Measurements from ENCODE around the gene UBAP2. TPM values are rescaled to one million over a fixed set of nuclear protein-coding genes. Genes with fewer than 3 reads are reported as not detected.

UBAP2 gene
- total and polyA plus RNA-seq, 4 donors: 25.3 to 34.4 (median 30.4) TPM

DNA sequence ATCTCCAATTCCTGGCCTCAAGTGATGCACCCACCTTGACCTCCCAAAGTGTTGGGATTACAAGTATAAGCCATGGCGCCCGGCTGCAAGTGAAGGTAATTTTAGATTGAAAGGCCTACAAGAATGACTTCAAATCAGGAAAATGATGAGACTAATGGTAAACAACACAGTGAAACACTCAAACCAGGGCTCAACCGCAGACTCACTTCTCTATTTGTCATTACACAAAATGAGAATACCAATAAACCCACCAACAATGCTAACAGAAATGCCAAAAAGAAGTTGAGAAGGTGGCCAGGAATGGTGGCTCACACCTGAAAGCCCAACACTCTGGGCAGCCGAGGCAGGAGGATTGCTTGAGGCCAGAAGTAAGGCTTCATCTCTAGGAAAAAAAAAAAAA lies 92.1 kb downstream of the UBAP2 start:
- WGBS (ENCODE audit: insufficient coverage): 90% methylated on average over 1 of the region's 4 CpGs
- Histone ChIP-seq H3K27ac (ENCODE audit: low read depth, low read length) (no peak overlapping the region), H3K4me3 (ENCODE audit: low read depth, low read length) (no peak overlapping the region), H3K27me3 (ENCODE audit: control insufficient read depth, insufficient read depth, low read length) (no peaks in the 10 kb centered on the region), H3K36me3 (ENCODE audit: control insufficient read depth, insufficient read depth, low read length) (peaks cover 28% of the 10 kb centered on the region), H3K9me3 (ENCODE audit: control insufficient read depth, insufficient read depth, low read length) (no peaks in the 10 kb centered on the region), H3K4me1 (ENCODE audit: control insufficient read depth, insufficient read depth, low read length) (no peaks in the 10 kb centered on the region)
- no peak for DNase-seq (ENCODE audit: low read depth in 4 of 6, low spot score in 6 of 6)

DNA sequence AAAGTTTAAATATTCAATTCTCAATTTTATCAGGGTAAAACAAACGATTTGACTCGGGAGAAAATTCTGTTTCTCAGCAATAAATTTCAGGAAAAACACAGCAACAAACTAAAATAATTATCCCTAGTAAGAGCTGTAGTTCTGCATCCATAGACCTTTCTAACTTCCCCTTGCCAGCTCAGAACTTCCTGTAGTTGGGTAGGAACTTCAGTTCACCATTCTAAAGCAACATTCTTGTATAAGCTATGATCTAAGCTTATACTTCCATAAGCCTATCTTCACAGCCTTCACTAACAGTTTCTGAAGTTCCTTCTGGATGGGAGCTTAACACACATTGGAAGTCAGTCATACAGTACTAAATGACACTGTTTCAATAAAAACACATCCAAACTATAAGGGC lies 96.6 kb downstream of the UBAP2 start:
- no peaks in the 10 kb centered on the region for H3K27me3 ChIP-seq (ENCODE audit: control insufficient read depth, insufficient read depth, low read length)
- H3K36me3 ChIP-seq (ENCODE audit: control insufficient read depth, insufficient read depth, low read length): peaks cover 23% of the 10 kb centered on the region
- H3K4me1 ChIP-seq (ENCODE audit: control insufficient read depth, insufficient read depth, low read length): no peaks in the 10 kb centered on the region
- no peak overlapping the region for H3K4me3 ChIP-seq (ENCODE audit: low read depth, low read length)
- no peaks in the 10 kb centered on the region for H3K9me3 ChIP-seq (ENCODE audit: control insufficient read depth, insufficient read depth, low read length)
- WGBS (ENCODE audit: insufficient coverage): no CpG with 5 or more reads among the region's 2 CpGs
- no peak overlapping the region for H3K27ac ChIP-seq (ENCODE audit: low read depth, low read length)
- no peak for DNase-seq (ENCODE audit: low read depth in 4 of 6, low spot score in 6 of 6)

DNA sequence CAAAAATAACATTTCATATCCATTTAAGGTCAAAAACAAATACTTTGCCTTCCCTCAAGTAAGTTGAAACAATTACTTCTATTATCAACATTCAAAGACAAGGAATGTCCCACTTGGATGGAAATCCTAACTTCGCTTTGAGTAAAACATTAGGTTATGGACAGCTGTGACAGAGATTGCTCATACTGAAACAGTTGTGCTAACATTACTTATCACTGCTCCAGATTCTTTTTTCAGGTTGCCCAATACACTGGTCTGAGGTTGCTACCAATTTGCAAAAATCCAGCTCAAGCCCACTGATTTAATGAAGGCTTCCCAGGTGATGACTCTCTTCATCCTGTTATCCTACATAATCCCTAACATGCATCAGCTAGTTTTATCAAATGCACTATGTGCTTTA lies 98.3 kb downstream of the UBAP2 start:
- WGBS (ENCODE audit: insufficient coverage): no CpG with 5 or more reads among the region's 1 CpG
- no peak for DNase-seq (ENCODE audit: low read depth in 4 of 6, low spot score in 6 of 6)
- no peaks in the 10 kb centered on the region for H3K9me3 ChIP-seq (ENCODE audit: control insufficient read depth, insufficient read depth, low read length)
- no peaks in the 10 kb centered on the region for H3K27me3 ChIP-seq (ENCODE audit: control insufficient read depth, insufficient read depth, low read length)
- peaks cover 14% of the 10 kb centered on the region for H3K36me3 ChIP-seq (ENCODE audit: control insufficient read depth, insufficient read depth, low read length)
- no peak overlapping the region for H3K27ac ChIP-seq (ENCODE audit: low read depth, low read length)
- H3K4me1 ChIP-seq (ENCODE audit: control insufficient read depth, insufficient read depth, low read length): no peaks in the 10 kb centered on the region
- H3K4me3 ChIP-seq (ENCODE audit: low read depth, low read length): no peak overlapping the region

DNA sequence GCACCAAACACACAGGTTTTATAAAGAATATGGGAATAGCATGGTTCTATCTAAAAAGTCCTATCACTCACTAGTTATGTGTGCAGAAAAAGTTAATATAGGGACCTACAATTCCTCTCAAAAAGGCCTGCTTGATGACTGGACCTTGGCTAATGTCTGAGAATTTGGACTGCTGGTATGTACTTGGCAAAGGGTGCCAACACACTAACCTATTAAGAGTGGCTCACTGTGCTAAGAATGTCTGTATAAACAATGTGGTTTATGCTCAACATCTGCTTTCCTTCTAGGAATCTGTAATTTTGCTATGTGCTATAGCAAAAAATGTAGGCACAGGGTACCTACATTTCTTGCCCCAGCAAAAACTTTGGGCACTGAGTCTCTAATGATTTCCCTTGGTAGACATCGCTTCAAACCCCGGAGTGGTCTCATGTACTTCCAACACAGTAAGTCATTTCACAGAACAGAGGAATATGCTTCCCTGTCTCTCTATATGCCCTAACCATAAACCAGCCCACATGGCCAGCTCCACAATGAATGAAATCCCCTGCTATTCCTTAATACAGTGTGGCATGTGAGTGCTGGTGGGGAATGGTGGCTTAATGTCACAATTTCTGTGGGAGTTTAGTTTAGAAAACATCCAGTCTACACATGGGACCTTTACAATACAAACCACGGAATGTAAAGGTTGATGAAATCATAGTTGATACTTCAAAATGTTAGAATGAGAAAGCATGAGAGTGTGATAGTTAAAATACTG lies 101.7 kb downstream of the UBAP2 start:
- 86% methylated on average over 3 of the region's 3 CpGs for WGBS (ENCODE audit: insufficient coverage)
- Histone ChIP-seq H3K4me3 (ENCODE audit: low read depth, low read length) (no peak overlapping the region), H3K36me3 (ENCODE audit: control insufficient read depth, insufficient read depth, low read length) (peaks cover 23% of the 10 kb centered on the region), H3K4me1 (ENCODE audit: control insufficient read depth, insufficient read depth, low read length) (no peaks in the 10 kb centered on the region), H3K27ac (ENCODE audit: low read depth, low read length) (no peak overlapping the region), H3K9me3 (ENCODE audit: control insufficient read depth, insufficient read depth, low read length) (no peaks in the 10 kb centered on the region), H3K27me3 (ENCODE audit: control insufficient read depth, insufficient read depth, low read length) (no peaks in the 10 kb centered on the region)
- no peak for DNase-seq (ENCODE audit: low read depth in 4 of 6, low spot score in 6 of 6)

DNA sequence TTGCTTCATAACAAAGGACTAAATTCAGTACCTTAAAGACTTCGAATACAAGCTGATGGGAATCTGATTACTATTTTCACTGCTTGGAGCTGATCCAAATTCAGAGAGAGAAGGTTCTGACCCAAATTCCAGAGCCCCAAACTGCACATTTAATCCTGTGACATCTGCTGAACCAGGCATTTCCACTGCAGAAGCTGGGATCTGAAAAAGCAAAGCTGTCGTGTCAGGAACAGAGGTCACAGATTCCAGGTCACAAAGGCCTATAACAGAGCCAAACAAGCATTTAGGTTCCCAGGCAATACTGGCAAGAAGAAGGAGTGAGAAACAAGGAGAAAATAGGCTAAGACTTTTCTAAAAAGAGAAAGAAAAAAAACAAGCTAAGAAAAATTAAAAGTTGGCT lies 105.3 kb downstream of the UBAP2 start:
- DNase-seq (ENCODE audit: low read depth in 4 of 6, low spot score in 6 of 6): no peak
- WGBS (ENCODE audit: insufficient coverage): 73% methylated on average over 2 of the region's 2 CpGs
- H3K27ac ChIP-seq (ENCODE audit: low read depth, low read length): no peak overlapping the region
- H3K36me3 ChIP-seq (ENCODE audit: control insufficient read depth, insufficient read depth, low read length): peaks cover 39% of the 10 kb centered on the region
- H3K4me1 ChIP-seq (ENCODE audit: control insufficient read depth, insufficient read depth, low read length): no peaks in the 10 kb centered on the region
- H3K4me3 ChIP-seq (ENCODE audit: low read depth, low read length): no peak overlapping the region
- H3K9me3 ChIP-seq (ENCODE audit: control insufficient read depth, insufficient read depth, low read length): no peaks in the 10 kb centered on the region
- no peaks in the 10 kb centered on the region for H3K27me3 ChIP-seq (ENCODE audit: control insufficient read depth, insufficient read depth, low read length)

DNA sequence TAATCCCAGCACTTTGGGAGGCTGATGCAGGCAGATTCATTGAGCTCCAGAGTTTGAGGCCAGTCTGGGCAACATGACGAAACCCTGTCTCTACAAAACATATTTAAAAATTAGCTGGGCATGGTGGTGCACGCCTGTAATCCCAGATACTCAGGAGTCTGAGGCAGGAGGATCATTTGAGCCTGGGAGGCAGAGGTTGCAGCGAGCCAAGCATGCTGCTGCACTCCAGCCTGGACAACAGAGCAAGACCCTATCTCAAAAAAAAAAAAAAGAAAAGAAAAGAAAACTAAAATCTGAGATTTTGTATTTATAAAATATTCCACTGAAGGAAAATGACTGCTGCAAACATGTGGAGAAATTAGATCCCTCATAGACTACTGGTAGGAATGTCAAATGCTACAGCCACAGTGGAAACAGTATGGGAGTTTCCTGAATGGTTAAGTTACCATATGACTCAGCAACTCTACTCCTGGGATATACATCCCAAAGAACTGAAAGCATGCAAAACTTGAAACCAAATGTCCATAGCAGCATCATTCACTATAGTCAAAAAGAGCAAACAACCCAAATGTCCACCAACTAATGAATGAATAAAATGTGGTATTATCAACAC lies 106.1 kb downstream of the UBAP2 start:
- no peak for DNase-seq (ENCODE audit: low read depth in 4 of 6, low spot score in 6 of 6)
- H3K4me3 ChIP-seq (ENCODE audit: low read depth, low read length): no peak overlapping the region
- H3K9me3 ChIP-seq (ENCODE audit: control insufficient read depth, insufficient read depth, low read length): no peaks in the 10 kb centered on the region
- peaks cover 46% of the 10 kb centered on the region for H3K36me3 ChIP-seq (ENCODE audit: control insufficient read depth, insufficient read depth, low read length)
- H3K4me1 ChIP-seq (ENCODE audit: control insufficient read depth, insufficient read depth, low read length): no peaks in the 10 kb centered on the region
- no peaks in the 10 kb centered on the region for H3K27me3 ChIP-seq (ENCODE audit: control insufficient read depth, insufficient read depth, low read length)
- H3K27ac ChIP-seq (ENCODE audit: low read depth, low read length): no peak overlapping the region
- no CpG with 5 or more reads among the region's 3 CpGs for WGBS (ENCODE audit: insufficient coverage)

DNA sequence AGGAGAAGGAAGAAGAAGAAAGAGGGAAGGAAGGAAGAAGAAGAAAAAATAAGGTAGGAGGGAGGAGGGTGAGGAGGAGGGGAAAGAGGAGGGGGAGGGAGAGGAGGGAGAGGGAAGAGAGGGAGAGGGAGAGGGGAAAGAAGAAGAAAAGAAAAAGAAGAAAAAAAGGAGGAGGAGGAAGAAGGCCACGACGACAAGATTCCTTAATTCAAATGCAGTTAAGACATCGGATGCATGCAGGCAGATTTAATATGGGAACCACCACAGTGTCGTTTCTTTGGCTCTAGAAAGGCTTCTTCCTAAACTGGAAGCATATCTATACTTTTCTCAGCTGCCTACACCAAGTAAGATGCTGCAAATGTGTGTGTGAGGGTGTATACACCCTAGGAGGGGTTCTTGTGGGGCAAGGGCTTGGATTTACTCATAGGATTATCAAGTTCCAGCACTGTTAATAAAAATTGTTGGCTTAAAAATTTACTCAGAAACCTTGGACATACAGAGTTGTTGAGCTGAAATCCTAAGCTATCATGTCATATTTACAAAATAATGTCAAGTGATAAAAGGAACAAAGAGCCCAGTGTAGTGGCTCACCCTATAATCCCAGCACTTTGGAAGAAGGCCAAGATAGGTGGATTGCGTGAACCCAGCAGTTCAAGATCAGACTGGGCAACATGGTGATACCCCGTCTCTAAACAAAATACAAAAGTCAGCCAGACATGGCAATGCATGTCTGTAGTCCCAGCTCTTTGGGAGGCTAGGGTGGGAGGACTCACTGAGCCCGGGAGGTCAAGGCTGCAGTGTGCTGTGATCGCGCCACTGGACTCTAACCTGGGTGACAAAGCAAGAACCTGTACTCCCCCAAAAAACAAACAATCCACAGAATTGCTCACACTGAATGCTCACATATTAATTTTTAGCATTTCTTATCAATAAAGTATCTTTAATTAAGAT lies 108.5 kb downstream of the UBAP2 start:
- no peak overlapping the region for H3K27ac ChIP-seq (ENCODE audit: low read depth, low read length)
- H3K4me3 ChIP-seq (ENCODE audit: low read depth, low read length): no peak overlapping the region
- H3K4me1 ChIP-seq (ENCODE audit: control insufficient read depth, insufficient read depth, low read length): no peaks in the 10 kb centered on the region
- H3K36me3 ChIP-seq (ENCODE audit: control insufficient read depth, insufficient read depth, low read length): peaks cover 49% of the 10 kb centered on the region
- 79% methylated on average over 6 of the region's 9 CpGs for WGBS (ENCODE audit: insufficient coverage)
- H3K9me3 ChIP-seq (ENCODE audit: control insufficient read depth, insufficient read depth, low read length): no peaks in the 10 kb centered on the region
- DNase-seq (ENCODE audit: low read depth in 4 of 6, low spot score in 6 of 6): no peak
- H3K27me3 ChIP-seq (ENCODE audit: control insufficient read depth, insufficient read depth, low read length): no peaks in the 10 kb centered on the region

DNA sequence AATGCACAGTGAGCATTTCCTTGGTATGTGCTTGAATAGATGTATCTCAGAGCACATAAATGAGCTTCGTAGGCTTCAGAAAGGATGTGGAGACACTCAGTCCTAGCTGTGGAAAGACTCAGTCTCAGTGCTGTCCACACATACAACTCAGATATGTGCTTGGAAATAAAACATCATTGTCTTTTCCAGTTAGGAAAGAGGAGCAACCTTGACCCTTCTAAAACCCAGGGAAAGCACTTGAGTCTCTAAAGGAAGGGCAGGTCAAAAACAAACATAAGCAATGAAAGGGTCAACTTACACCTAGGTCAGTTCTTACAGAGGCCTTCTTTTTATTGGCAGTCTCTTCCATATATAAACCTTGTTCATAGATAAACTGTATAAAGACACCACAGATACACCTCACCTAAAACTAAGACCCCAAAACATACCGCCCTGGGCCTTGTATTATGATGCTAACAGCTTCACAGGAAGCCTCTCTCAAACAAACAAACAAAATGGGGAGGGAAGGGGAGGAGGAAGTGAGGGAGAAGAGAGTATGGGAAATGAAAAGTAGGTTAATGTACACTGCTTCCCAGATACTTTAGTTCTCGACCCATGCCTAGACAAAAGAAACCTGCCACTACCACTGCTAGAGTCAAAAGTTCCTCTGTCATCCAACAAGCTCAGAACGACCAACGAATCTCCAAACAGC lies 114.4 kb downstream of the UBAP2 start:
- Histone ChIP-seq H3K27me3 (ENCODE audit: control insufficient read depth, insufficient read depth, low read length) (no peaks in the 10 kb centered on the region), H3K4me3 (ENCODE audit: low read depth, low read length) (no peak overlapping the region), H3K9me3 (ENCODE audit: control insufficient read depth, insufficient read depth, low read length) (no peaks in the 10 kb centered on the region), H3K27ac (ENCODE audit: low read depth, low read length) (no peak overlapping the region), H3K36me3 (ENCODE audit: control insufficient read depth, insufficient read depth, low read length) (peaks cover 56% of the 10 kb centered on the region), H3K4me1 (ENCODE audit: control insufficient read depth, insufficient read depth, low read length) (no peaks in the 10 kb centered on the region)
- WGBS (ENCODE audit: insufficient coverage): 77% methylated on average over 3 of the region's 5 CpGs
- DNase-seq (ENCODE audit: low read depth in 4 of 6, low spot score in 6 of 6): no peak

DNA sequence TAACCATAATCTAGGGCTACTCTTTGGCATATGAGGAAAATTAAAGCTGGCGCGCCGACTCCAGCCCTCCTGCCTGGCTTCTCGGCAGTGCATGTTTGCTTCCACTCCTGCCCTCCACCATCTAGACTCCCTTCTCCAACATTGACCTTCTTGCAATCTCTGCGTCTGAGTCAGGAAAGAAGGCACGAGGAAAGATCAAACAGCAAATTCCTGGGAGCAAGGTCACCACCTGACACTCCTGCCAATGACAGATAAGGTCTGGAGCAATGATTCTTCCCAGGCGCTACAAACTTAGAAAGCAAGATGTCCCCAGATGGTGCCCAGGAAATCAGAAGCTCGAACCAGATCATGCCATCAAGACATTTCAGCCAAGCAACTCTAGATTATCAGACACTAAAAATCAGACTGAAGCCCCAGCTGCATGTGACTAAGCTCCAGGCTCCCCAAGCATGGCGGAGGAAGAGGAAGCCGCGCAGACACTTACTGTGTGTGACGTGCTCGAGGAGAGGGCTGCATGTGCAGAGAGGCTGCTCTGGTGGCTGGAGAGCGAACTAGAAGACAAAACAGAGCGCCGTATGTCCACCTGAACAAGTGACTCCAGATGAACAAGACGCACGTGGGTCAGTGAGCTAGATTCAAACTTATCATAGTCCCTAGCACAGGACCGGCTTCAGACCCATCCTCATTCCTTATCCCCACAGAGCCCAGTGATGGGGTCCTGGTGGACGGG lies 116.4 kb downstream of the UBAP2 start:
- H3K9me3 ChIP-seq (ENCODE audit: control insufficient read depth, insufficient read depth, low read length): no peaks in the 10 kb centered on the region
- no peak overlapping the region for H3K27ac ChIP-seq (ENCODE audit: low read depth, low read length)
- no peaks in the 10 kb centered on the region for H3K4me1 ChIP-seq (ENCODE audit: control insufficient read depth, insufficient read depth, low read length)
- no peak for DNase-seq (ENCODE audit: low read depth in 4 of 6, low spot score in 6 of 6)
- no peak overlapping the region for H3K4me3 ChIP-seq (ENCODE audit: low read depth, low read length)
- 95% methylated on average over 20 of the region's 20 CpGs for WGBS (ENCODE audit: insufficient coverage)
- H3K36me3 ChIP-seq (ENCODE audit: control insufficient read depth, insufficient read depth, low read length): peaks cover 57% of the 10 kb centered on the region
- H3K27me3 ChIP-seq (ENCODE audit: control insufficient read depth, insufficient read depth, low read length): no peaks in the 10 kb centered on the region
